GM18498 (cell line): ENCODE data around the gene SLAIN2.
"Not testable (repeated sequence)": the region's sequence is repeated elsewhere in the genome, so short reads cannot be mapped to it uniquely, and the experiment has no call there.

ENCODE experiments used
- ATAC-seq: cut with Tn5 transposase; IDR thresholded peaks from one replicate; pipeline ENCODE4 v1.9.1; 2021; ENCODE audit warnings: mild to moderate bottlenecking, moderate library complexity; ENCODE audit not compliant: unreplicated experiment

The SLAIN2 gene

GRCh38 chr4:48340965-48341775 lies at the start of gene SLAIN2:
TSS of gene SLAIN2 (plus strand) at chr4:48341529. CDS start at chr4:48341740, 211 bp downstream.
- peak; percentile 90 for ATAC-seq

- not testable (repeated sequence) for ATAC-seq
These were observed 49.0 kb upstream of the SLAIN2 start for GRCh38 chr4:48292218-48292790.

- ATAC-seq, result no peak
These were observed 46.2 kb upstream of the SLAIN2 start for GRCh38 chr4:48295116-48295515.

- ATAC-seq, result peak; percentile 90
These were observed 45.0 kb upstream of the SLAIN2 start for GRCh38 chr4:48296365-48296764.

- ATAC-seq, result no peak
These were observed 44.0 kb upstream of the SLAIN2 start for GRCh38 chr4:48297256-48297846.

GRCh38 chr4:48299560-48299959 lies 41.8 kb upstream of the SLAIN2 start:
- ATAC-seq, result no peak

- ATAC-seq, result no peak
These were observed 41.3 kb upstream of the SLAIN2 start for GRCh38 chr4:48300004-48300403.

- ATAC-seq, result no peak
These were observed 35.8 kb upstream of the SLAIN2 start for GRCh38 chr4:48305508-48305907.

GRCh38 chr4:48307528-48307927 lies 33.8 kb upstream of the SLAIN2 start:
- no peak for ATAC-seq

- ATAC-seq, result no peak
These were observed 32.4 kb upstream of the SLAIN2 start for GRCh38 chr4:48308901-48309300.

GRCh38 chr4:48311896-48312295 lies 29.4 kb upstream of the SLAIN2 start:
- ATAC-seq, result no peak

GRCh38 chr4:48314746-48315145 lies 26.6 kb upstream of the SLAIN2 start:
- ATAC-seq, result not testable (repeated sequence)

- peak; percentile 73 for ATAC-seq
These were observed 25.4 kb upstream of the SLAIN2 start for GRCh38 chr4:48315728-48316630.

GRCh38 chr4:48321312-48321711 lies 20.0 kb upstream of the SLAIN2 start:
- ATAC-seq, result no peak

GRCh38 chr4:48322063-48322462 lies 19.3 kb upstream of the SLAIN2 start:
- ATAC-seq, result no peak

GRCh38 chr4:48324281-48324680 lies 17.0 kb upstream of the SLAIN2 start:
- no peak for ATAC-seq

GRCh38 chr4:48329193-48329592 lies 12.1 kb upstream of the SLAIN2 start:
- ATAC-seq, result no peak

GRCh38 chr4:48329976-48330375 lies 11.4 kb upstream of the SLAIN2 start:
- no peak for ATAC-seq

- ATAC-seq, result no peak
These were observed 9.6 kb upstream of the SLAIN2 start for GRCh38 chr4:48331577-48332330.

- no peak for ATAC-seq
These were observed 8.7 kb upstream of the SLAIN2 start for GRCh38 chr4:48332661-48333060.
